ENCODE data around the gene KRTAP10-4.
"Not testable (repeated sequence)": the region's sequence is repeated elsewhere in the genome, so short reads cannot be mapped to it uniquely, and the experiment has no call there.

The KRTAP10-4 gene

GRCh38 chr21:44579056-44579832, 5.7 kb downstream of the KRTAP10-4 start:
- no peak for DNase-seq (ENCODE audit: low read depth in 2 of 2)

- DNase-seq (ENCODE audit: low read depth in 2 of 2) = no peak
Observed at GRCh38 chr21:44579833-44580144, 6.3 kb downstream of the KRTAP10-4 start.

GRCh38 chr21:44580231-44580821, 6.8 kb downstream of the KRTAP10-4 start, which contains the start of gene KRTAP10-5:
KRTAP10-5 (minus strand) TSS chr21:44580604; CDS start chr21:44580578, 26 bp downstream.
- DNase-seq (ENCODE audit: low read depth in 2 of 2) = not testable (repeated sequence)

GRCh38 chr21:44581158-44581557, 7.6 kb downstream of the KRTAP10-4 start:
- DNase-seq (ENCODE audit: low read depth in 2 of 2) = no peak

GRCh38 chr21:44582055-44582454, 8.5 kb downstream of the KRTAP10-4 start:
- DNase-seq (ENCODE audit: low read depth in 2 of 2) = no peak

GRCh38 chr21:44583089-44583799, 9.7 kb downstream of the KRTAP10-4 start:
- no peak for DNase-seq (ENCODE audit: low read depth in 2 of 2)

GRCh38 chr21:44583800-44584147, 10.2 kb downstream of the KRTAP10-4 start:
- peak in 1 of 2 donors; percentile 8 for DNase-seq (ENCODE audit: low read depth in 2 of 2)

GRCh38 chr21:44585892-44586291, 12.4 kb downstream of the KRTAP10-4 start:
- no peak for DNase-seq (ENCODE audit: low read depth in 2 of 2)

- DNase-seq (ENCODE audit: low read depth in 2 of 2) = no peak
Observed at GRCh38 chr21:44589094-44589493, 15.6 kb downstream of the KRTAP10-4 start.

GRCh38 chr21:44589586-44590305, 16.2 kb downstream of the KRTAP10-4 start:
- DNase-seq (ENCODE audit: low read depth in 2 of 2) = no peak

- DNase-seq (ENCODE audit: low read depth in 2 of 2) = no peak
Observed at GRCh38 chr21:44590311-44590721, 16.8 kb downstream of the KRTAP10-4 start.

GRCh38 chr21:44590897-44591800, 17.6 kb downstream of the KRTAP10-4 start:
- not testable (repeated sequence) for DNase-seq (ENCODE audit: low read depth in 2 of 2)

GRCh38 chr21:44591801-44592130, 18.2 kb downstream of the KRTAP10-4 start:
- not testable (repeated sequence) for DNase-seq (ENCODE audit: low read depth in 2 of 2)

GRCh38 chr21:44592446-44593311, 19.1 kb downstream of the KRTAP10-4 start, which contains the start of gene KRTAP10-6:
KRTAP10-6 (minus strand) TSS chr21:44592505; CDS start chr21:44592484, 21 bp downstream.
- no peak for DNase-seq (ENCODE audit: low read depth in 2 of 2)

- no peak for DNase-seq (ENCODE audit: low read depth in 2 of 2)
Observed at GRCh38 chr21:44593598-44594405, 20.3 kb downstream of the KRTAP10-4 start.

- no peak for DNase-seq (ENCODE audit: low read depth in 2 of 2)
Observed at GRCh38 chr21:44594406-44594916, 20.9 kb downstream of the KRTAP10-4 start.

GRCh38 chr21:44595524-44595923, 22.0 kb downstream of the KRTAP10-4 start:
- no peak for DNase-seq (ENCODE audit: low read depth in 2 of 2)

- no peak for DNase-seq (ENCODE audit: low read depth in 2 of 2)
Observed at GRCh38 chr21:44596068-44596725, 22.7 kb downstream of the KRTAP10-4 start.

Data from stimulated activated CD8-positive, alpha-beta memory T cell treated with anti-CD3 and anti-CD28 coated beads, Interleukin-15, amount 100 ng/mL, for 48 hours (primary cell).